SHP77 (cell line): ENCODE data around the gene ZNF747.
"Not testable (repeated sequence)": the region's sequence is repeated elsewhere in the genome, so short reads cannot be mapped to it uniquely, and the experiment has no call there.

Experiments
- DNase-seq, 2 experiments: peaks; one replicate each; lab custom pipeline; 2025; lab: John Stamatoyannopoulos, UW

ZNF747 gene

GRCh38 chr16:30557957-30558788, 23.5 kb upstream of the ZNF747 start, which contains the start of gene ZNF764:
Gene ZNF764 (minus strand): TSS chr16:30558374. CDS start chr16:30558182, 192 bp downstream.
- peak; percentile 99 to 100 for DNase-seq

DNA sequence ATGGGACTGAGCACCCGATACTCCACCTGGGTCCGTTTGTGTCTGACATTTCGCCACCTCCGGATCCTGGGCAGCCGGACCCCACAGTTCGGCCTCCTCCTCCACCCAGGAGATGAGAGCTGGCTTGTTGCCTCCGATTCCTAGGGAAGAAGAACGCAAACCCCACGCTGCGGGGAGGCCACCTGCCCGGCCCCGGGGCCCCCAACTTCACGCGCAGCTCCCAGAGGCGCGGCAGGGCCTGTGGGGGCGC, 23.0 kb upstream of the ZNF747 start:
- DNase-seq, result peak in 1 of 2 experiments; percentile 17

DNA sequence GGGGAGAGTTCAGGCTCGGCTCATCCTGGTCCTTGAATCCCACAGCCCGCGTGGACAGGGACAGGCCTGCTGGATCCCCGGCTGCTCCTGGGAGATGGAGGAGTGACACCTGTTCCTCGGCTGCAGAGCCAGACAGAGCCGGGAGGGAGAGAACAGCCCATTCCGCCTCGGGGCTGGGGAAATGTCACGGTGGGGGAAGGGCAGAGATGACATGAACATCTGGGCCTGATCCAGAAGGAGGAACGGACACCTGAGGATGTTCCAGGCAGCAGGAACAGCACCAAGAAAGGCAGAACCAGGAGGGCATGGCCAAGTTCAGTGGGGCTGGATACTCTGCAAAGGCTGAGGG, 21.4 kb upstream of the ZNF747 start:
- DNase-seq, result no peak

DNA sequence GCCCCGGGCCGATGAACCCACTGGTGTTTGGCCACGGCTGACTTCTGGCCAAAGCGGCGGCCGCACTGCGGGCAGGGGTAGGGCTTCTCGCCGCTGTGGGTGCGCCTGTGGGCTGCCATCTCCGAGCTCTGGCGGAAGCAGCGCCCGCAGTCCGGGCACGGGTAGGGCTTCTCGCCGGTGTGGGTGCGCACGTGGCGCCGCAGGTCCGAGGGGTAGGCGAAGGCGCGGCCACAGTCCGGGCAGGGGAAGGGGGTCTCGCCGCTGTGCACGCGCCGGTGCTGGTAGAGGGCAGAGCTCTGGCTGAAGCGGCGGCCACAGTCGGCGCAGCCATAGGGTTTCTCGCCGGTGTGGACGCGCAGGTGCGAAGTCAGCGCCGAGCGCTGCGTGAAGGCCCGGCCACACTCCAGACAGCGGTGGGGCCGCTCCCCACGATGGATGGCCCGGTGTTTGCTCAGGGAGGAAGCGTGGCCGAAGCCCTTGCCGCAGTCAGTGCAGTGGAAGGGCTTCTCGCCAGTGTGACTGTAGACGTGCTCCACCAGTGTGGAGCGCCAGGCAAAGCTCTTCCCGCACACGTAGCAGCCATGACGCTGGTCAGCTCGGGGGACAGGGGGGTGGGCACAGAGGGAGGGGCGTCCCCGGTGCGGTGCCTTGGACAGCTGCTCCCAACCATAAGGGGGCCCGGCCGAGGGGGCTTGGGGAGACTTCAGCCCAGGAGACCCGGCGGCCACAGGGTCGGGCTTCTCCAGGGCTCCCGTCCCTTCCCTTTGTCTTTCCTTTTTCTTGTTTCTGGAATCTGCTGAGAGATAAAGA, 20.9 kb upstream of the ZNF747 start:
- no peak for DNase-seq

DNA sequence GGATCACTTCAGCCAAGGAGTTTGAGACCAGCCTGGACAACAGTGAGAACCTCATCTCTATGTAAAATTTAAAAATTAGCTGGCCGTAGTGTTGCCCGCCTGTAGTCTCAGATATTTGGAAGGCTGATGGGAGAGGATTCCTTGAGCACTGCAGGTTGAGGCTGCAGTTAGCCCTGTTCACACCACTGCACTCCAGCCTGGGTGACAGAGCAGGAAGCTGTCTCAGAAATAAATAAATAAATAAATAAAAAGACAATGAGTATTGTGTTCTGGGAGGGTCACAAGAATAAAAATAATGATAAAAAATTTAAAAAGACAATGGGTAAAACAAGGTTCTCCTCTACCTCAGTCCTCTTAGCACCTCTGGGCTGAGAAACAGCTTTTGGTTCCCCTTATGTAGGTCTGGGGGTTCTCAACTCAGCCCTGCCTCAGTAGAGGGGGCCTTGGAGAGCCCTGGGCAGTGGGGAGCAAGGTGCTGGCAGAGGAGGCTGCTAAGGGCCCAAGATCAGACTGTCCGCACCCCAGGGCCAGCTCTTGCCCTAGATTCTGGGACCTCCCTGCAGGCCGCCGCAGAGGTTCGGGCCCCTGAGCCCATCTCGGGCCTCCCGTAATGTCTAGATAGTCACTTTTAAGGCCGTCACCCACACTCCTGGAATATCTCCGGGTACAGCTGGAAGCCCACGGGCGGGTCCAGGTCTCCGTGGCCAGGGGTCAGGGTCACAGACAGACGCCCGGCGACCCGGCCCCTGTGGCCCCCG, 20.1 kb upstream of the ZNF747 start:
- DNase-seq, result no peak

DNA sequence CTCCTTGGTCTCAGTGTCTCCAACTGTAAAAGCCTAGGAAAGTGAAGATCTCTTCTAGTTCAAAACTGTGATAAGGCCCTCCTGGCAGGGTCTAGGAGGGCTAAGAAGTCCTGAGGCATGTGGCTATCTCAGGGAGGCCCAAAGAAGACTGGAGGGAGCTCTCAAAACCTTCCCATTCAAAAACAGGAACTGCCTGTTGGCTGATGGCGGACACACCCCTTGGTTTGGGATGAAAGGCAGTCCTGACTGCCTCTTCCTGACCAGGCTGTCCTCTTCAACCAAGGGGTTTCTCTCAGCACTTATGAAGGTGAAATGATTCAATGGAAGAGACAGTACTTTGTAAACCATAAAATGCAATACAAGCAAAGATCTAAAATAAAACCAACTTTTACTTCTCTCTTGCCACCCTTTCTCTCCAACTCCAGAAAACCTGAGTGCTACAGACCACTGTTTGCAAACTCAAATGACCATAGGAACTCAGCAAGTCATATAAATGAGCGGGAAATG, 18.8 kb upstream of the ZNF747 start:
- no peak for DNase-seq

GRCh38 chr16:30552956-30553355, 18.3 kb upstream of the ZNF747 start:
- no peak for DNase-seq

- DNase-seq, result no peak
Measured at GRCh38 chr16:30551781-30552180, 17.1 kb upstream of the ZNF747 start.

- no peak for DNase-seq
Measured at GRCh38 chr16:30548416-30549253, 14.0 kb upstream of the ZNF747 start.

GRCh38 chr16:30546115-30546514, 11.5 kb upstream of the ZNF747 start:
- no peak for DNase-seq

DNA sequence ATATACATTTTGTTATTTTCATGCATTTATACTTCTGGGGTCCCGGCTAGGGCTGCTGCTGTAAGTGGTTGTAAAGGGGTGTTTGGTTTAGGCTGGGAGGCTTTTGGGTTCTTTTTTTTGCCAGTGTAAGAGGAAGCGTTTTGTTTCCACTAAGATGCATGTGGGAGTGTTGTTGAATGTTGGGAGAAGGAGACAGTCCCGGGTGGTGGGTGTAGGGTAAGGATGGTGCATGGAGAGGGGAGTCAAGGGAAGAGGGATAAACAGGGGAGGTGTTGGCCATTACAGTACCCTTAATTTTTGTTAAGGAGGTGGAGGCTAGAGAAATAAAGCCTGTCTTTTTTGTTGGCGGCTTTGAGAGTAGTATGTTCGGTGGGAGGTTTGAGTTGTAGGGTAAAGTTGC, 8.4 kb upstream of the ZNF747 start:
- DNase-seq, result no peak

DNA sequence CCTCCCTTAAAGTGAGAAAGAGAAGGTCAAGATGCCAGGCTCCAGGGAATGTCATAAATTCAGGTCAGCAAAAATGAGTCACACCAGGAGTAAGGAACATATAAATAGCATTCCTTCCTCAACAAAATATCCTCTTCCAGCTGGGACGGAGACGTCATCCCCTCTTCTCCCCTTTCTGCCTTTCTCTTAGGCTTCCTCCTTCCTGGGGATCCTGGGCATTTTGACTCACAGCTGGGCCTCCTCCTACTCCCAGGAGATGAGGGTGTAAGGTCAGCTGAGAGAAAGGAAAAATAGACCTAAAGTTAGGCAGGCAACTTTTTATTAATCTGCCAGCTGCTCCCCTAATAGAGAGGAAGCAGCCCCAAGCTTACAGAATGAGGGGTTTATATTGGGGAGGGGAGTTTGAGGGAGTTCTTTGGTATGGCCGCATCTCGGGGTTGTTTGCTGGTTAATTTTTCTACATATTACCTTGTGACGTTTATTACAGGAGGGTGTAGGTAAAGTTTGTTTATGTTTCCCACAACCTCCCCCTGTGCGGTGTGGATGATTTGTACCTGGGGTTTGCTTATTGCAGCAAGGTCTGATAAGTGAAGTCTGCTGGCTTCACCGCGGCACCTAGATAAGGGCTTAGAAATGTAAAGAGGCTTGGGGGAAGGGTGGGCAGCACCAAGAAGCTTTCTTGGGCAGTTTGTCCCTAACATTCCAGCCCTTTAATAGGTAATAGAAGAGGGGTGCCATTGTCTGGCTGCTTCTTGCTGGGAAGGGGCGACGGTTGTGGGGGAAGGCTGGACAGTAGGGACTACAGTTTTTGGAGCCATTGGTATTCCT, 7.1 kb upstream of the ZNF747 start:
- DNase-seq, result no peak

DNA sequence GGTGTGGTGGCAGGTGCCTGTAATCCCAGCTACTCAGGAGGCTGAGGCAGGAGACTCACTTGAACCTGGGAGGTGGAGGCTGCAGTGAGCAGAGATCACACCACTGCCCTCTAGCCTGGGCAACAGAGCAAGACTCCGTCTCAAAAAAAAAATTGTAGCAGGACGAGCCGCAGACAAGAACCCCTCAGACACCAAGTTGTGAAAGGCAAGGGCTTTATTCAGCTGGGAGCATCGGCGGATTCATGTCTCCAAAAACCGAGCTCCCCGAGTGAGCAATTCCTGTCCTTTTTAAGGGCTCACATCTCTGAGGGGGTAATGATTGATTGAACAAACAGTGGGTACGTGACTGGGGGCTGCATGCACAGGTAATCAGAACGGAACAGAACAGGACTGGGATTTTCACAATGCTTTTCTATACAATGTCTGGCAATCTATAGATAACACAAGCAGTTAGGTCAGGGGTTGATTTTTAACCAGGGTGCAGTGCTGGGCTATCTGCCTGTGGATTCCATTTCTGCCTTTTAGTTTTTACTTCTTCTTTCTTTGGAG, 6.3 kb upstream of the ZNF747 start:
- DNase-seq, result not testable (repeated sequence)

DNA sequence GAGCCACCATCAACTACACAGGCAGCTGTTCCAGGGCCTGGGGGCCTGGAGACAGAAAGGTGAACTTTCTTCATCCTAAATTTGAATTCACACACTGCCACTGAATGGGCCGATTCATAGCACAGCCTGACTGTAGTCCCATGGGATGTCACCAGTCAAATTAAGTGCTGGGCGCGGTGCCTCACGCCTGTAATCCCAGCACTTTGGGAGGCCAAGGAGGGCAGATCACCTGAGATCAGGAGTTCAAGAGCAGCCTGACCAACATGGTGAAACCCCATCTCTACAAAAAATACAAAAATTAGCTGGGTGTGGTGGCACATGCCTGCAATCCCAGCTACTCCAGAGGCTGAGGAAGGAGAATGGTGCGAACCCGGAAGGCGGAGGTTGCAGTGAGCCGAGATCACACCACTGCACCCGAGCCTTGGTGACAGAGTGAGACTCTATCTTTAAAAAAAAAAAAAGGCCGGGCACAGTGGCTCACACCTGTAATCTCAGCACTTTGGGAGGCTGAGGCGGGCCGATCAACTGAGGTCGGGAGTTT, 5.4 kb upstream of the ZNF747 start:
- not testable (repeated sequence) for DNase-seq

GRCh38 chr16:30539000-30539964, 4.6 kb upstream of the ZNF747 start:
- DNase-seq, result no peak

DNA sequence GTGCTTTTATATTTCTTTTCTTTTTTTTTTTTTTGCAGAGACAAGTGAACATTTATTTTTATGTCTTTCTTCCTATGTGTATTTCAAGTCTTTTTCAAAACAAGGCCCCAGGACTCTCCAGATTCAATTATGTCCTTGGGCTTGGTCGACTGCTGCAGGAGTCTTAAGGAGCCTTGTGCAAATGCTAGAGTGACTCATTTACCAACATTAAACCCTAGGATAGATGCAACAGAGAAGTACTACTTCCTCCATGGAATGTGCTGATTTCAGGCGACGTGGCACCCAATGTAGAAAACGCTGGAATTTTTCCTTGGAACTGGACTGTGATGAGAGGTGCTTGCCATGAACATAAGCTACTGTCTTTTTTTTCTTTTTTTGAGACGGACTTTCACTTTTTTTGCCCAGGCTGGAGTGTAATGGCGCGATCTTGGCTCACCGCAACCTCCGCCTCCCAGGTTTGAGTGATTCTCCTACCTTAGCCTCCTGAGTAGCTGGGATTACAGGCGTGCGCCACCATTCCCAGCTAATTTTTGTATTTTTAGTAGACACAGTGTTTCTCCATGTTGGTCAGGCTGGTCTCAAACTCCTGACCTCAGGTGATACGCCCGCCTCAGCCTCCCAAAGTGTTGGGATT, 1.9 kb upstream of the ZNF747 start:
- DNase-seq, result not testable (repeated sequence)

GRCh38 chr16:30535777-30536190, 1.1 kb upstream of the ZNF747 start:
- peak; percentile 70 to 87 for DNase-seq

DNA sequence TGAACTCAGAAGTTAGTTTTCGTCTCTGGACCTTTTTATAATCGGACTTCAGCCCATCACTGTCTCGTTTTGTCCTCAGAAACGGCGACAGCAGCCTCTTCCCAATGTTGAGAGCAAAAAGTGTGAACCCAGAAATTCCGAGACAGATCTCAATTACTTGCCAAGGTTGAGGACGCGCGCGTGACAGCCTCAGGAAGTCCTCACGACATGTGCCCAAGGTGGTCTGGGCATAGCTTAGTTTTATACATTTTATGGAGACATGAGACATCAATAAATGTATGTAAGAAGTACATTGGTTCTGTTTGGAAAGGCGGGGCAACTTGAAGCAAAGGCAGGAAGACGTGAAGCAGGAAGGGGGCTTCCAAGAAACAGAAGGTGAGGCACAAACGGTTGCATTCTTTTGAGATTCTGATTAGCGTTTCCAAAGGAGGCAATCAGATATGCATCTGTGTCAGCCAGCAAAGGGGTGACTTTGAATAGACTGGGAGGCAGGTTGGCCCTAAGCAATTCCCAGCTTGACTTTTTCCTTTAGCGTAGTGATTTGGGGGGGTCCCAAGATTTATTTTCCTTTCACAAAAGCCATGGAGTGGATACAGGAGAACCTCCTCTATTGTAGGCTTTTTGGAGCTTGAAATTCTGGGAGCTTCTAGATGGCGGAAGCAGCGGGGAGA, 583 bp upstream of the ZNF747 start:
- DNase-seq, result no peak
